ENCODE measurements around the gene TSPAN14. TPM values are rescaled to one million over a fixed set of nuclear protein-coding genes. Genes with fewer than 3 reads are reported as not detected.

TSPAN14 gene
- polyA plus RNA-seq, 1 donor (not counting 4 experiments of a cell fraction or from before 2014, with no cell fraction given), result 71.1 TPM

GRCh38 chr10:80452640-80453039 lies 1.5 kb upstream of the TSPAN14 start:
- FAIRE-seq, result no peak
- H3K4me1 ChIP-seq (ENCODE audit: control insufficient read depth, extremely low read depth, insufficient read depth, low read length), result peaks cover 30% of the 10 kb centered on the region
- H3K27me3 ChIP-seq (ENCODE audit: control insufficient read depth, extremely low read depth, insufficient read depth, low read length), result no peaks in the 10 kb centered on the region
- H3K27ac ChIP-seq (ENCODE audit: control insufficient read depth, insufficient read depth, low read length), result peak overlapping the region; percentile 67
- no peak overlapping the region for H2AFZ ChIP-seq (ENCODE audit: control insufficient read depth, low read length)
- H4K20me1 ChIP-seq (ENCODE audit: control insufficient read depth, extremely low read depth, insufficient read depth, low read length), result peaks cover 1% of the 10 kb centered on the region
- DNase-seq (ENCODE audit: low read depth, low spot score), result no peak
- dilution Hi-C loops (cut with MboI; ENCODE audit: extremely low pct_ligation_motif_present, low sequenced_read_pairs), result no loop called here
- peaks cover 2% of the 10 kb centered on the region for H3K9me3 ChIP-seq (ENCODE audit: control insufficient read depth, low read depth, low read length)
- peak overlapping the region in 2 of 3 experiments; percentile 54 to 55 for H3K4me3 ChIP-seq (ENCODE audit: control insufficient read depth in 2 of 3, extremely low read depth in 1 of 3, insufficient read depth in 2 of 3, low read depth in 1 of 3, low read length in 3 of 3)
- H3K36me3 ChIP-seq (ENCODE audit: control insufficient read depth in 2 of 2, extremely low read depth in 1 of 2, insufficient read depth in 2 of 2, low read length in 2 of 2), result peaks cover 0 to 2% of the 10 kb centered on the region in 2 experiments
- TF ChIP-seq EZH2 (IDR thresholded peaks at IDR 0.05; ENCODE audit: low read length) (no peak), CTCF (optimal IDR thresholded peaks at IDR 0.05 in 1 of 3, IDR thresholded peaks at IDR 0.05 in 1 of 3, conservative IDR thresholded peaks at IDR 0.05 in 1 of 3; ENCODE audit: extremely low read depth in 1 of 3, insufficient read depth in 2 of 3, low read length in 3 of 3) (no peak)
- no peaks in the 10 kb centered on the region for H3K9me1 ChIP-seq (ENCODE audit: control insufficient read depth, extremely low read depth, insufficient read depth, low read length)
- H3K4me2 ChIP-seq (ENCODE audit: control insufficient read depth, extremely low read depth, insufficient read depth, low read depth, low read length), result peak overlapping the region; percentile 86
- peak overlapping the region; percentile 76 for H3K9ac ChIP-seq (ENCODE audit: control insufficient read depth, extremely low read depth, insufficient read depth, low read length)
- H3K79me2 ChIP-seq (ENCODE audit: control insufficient read depth, insufficient read depth, low read length), result peaks cover 33% of the 10 kb centered on the region

GRCh38 chr10:80453056-80453841 lies 861 bp upstream of the TSPAN14 start:
- Histone ChIP-seq H2AFZ (ENCODE audit: control insufficient read depth, low read length) (peak overlapping the region; percentile 2), H3K27me3 (ENCODE audit: control insufficient read depth, extremely low read depth, insufficient read depth, low read length) (no peaks in the 10 kb centered on the region), H3K4me2 (ENCODE audit: control insufficient read depth, extremely low read depth, insufficient read depth, low read depth, low read length) (peak overlapping the region; percentile 86), H3K4me1 (ENCODE audit: control insufficient read depth, extremely low read depth, insufficient read depth, low read length) (peaks cover 36% of the 10 kb centered on the region), H3K79me2 (ENCODE audit: control insufficient read depth, insufficient read depth, low read length) (peaks cover 39% of the 10 kb centered on the region), H3K27ac (ENCODE audit: control insufficient read depth, insufficient read depth, low read length) (peak overlapping the region; percentile 67), H3K9ac (ENCODE audit: control insufficient read depth, extremely low read depth, insufficient read depth, low read length) (peak overlapping the region; percentile 76), H3K9me3 (ENCODE audit: control insufficient read depth, low read depth, low read length) (peaks cover 2% of the 10 kb centered on the region), H3K4me3 (ENCODE audit: control insufficient read depth in 2 of 3, extremely low read depth in 1 of 3, insufficient read depth in 2 of 3, low read depth in 1 of 3, low read length in 3 of 3) (peak overlapping the region; percentile 39 to 55 (median 54)), H4K20me1 (ENCODE audit: control insufficient read depth, extremely low read depth, insufficient read depth, low read length) (peaks cover 3% of the 10 kb centered on the region), H3K36me3 (ENCODE audit: control insufficient read depth in 2 of 2, extremely low read depth in 1 of 2, insufficient read depth in 2 of 2, low read length in 2 of 2) (peaks cover 0 to 2% of the 10 kb centered on the region in 2 experiments), H3K9me1 (ENCODE audit: control insufficient read depth, extremely low read depth, insufficient read depth, low read length) (no peaks in the 10 kb centered on the region)
- DNase-seq (ENCODE audit: low read depth, low spot score) (no peak), FAIRE-seq (peak; percentile 5)
- TF ChIP-seq CTCF (optimal IDR thresholded peaks at IDR 0.05 in 1 of 3, IDR thresholded peaks at IDR 0.05 in 1 of 3, conservative IDR thresholded peaks at IDR 0.05 in 1 of 3; ENCODE audit: extremely low read depth in 1 of 3, insufficient read depth in 2 of 3, low read length in 3 of 3) (no peak), EZH2 (IDR thresholded peaks at IDR 0.05; ENCODE audit: low read length) (no peak)
- dilution Hi-C loops (cut with MboI; ENCODE audit: extremely low pct_ligation_motif_present, low sequenced_read_pairs), result no loop called here
